GM18502 (cell line): ENCODE measurements around the gene NOTCH2.
"Not testable (repeated sequence)": the region's sequence is repeated elsewhere in the genome, so short reads cannot be mapped to it uniquely, and the experiment has no call there.

Experiments
- ATAC-seq: cut with Tn5 transposase; IDR thresholded peaks from one replicate; pipeline ENCODE4 v1.9.1; 2021; ENCODE audit warnings: mild to moderate bottlenecking; ENCODE audit not compliant: unreplicated experiment, poor library complexity

Gene NOTCH2

GRCh38 chr1:120087959-120088358, 18.5 kb upstream of the NOTCH2 start:
- not testable (repeated sequence) for ATAC-seq

GRCh38 chr1:120069920-120070214, 405 bp upstream of the NOTCH2 start:
- not testable (repeated sequence) for ATAC-seq

- ATAC-seq: not testable (repeated sequence)
These were observed 787 bp downstream of the NOTCH2 start for GRCh38 chr1:120068683-120069066.

GRCh38 chr1:120048208-120048607, 21.3 kb downstream of the NOTCH2 start:
- ATAC-seq: not testable (repeated sequence)

GRCh38 chr1:120041771-120042170, 27.7 kb downstream of the NOTCH2 start:
- ATAC-seq: not testable (repeated sequence)

GRCh38 chr1:120032253-120032652, 37.2 kb downstream of the NOTCH2 start:
- not testable (repeated sequence) for ATAC-seq

- ATAC-seq: not testable (repeated sequence)
These were observed 45.7 kb downstream of the NOTCH2 start for GRCh38 chr1:120023791-120024190.

- not testable (repeated sequence) for ATAC-seq
These were observed 54.5 kb downstream of the NOTCH2 start for GRCh38 chr1:120014978-120015377.

GRCh38 chr1:120008320-120008719, 61.1 kb downstream of the NOTCH2 start:
- not testable (repeated sequence) for ATAC-seq

- ATAC-seq: not testable (repeated sequence)
These were observed 61.6 kb downstream of the NOTCH2 start for GRCh38 chr1:120007850-120008249.

- ATAC-seq: not testable (repeated sequence)
These were observed 68.4 kb downstream of the NOTCH2 start for GRCh38 chr1:120001035-120001434.

GRCh38 chr1:119996731-119997312, 72.6 kb downstream of the NOTCH2 start:
- ATAC-seq: not testable (repeated sequence)

GRCh38 chr1:119995975-119996374, 73.5 kb downstream of the NOTCH2 start:
- not testable (repeated sequence) for ATAC-seq

GRCh38 chr1:119988306-119989062, 81.0 kb downstream of the NOTCH2 start:
- ATAC-seq: no peak

- no peak for ATAC-seq
These were observed 81.8 kb downstream of the NOTCH2 start for GRCh38 chr1:119987686-119988085.

- ATAC-seq: no peak
These were observed 82.3 kb downstream of the NOTCH2 start for GRCh38 chr1:119987112-119987511.

- ATAC-seq: no peak
These were observed 83.4 kb downstream of the NOTCH2 start for GRCh38 chr1:119986007-119986497.

- no peak for ATAC-seq
These were observed 84.7 kb downstream of the NOTCH2 start for GRCh38 chr1:119984771-119985170.

- ATAC-seq: no peak
These were observed 87.3 kb downstream of the NOTCH2 start for GRCh38 chr1:119981986-119982815.

GRCh38 chr1:119981496-119981895, 88.0 kb downstream of the NOTCH2 start:
- no peak for ATAC-seq

GRCh38 chr1:119978018-119978505, 91.4 kb downstream of the NOTCH2 start:
- ATAC-seq: no peak
